ENCODE measurements around the gene EXOC2. TPM values are rescaled to one million over a fixed set of nuclear protein-coding genes. Genes with fewer than 3 reads are reported as not detected.

The EXOC2 gene
- total RNA-seq, 2 experiments from 2014 or later = 31.9 to 35.4 TPM

- H3K9me3 Mint-ChIP-seq = no peaks in the 10 kb centered on the region
- POLR2A ChIA-PET = no interaction called here
- H3K36me3 Mint-ChIP-seq = peaks cover 14% of the 10 kb centered on the region
- no peak overlapping the region for H3K4me3 Mint-ChIP-seq
- H3K27me3 Mint-ChIP-seq = no peaks in the 10 kb centered on the region
- H3K4me1 Mint-ChIP-seq = peaks cover 2% of the 10 kb centered on the region
- DNase-seq = no peak
- H3K27ac Mint-ChIP-seq = no peak overlapping the region
- ATAC-seq (ENCODE audit: low read depth) = no peak
Observed at GRCh38 chr6:530425-530824, 162.5 kb downstream of the EXOC2 start.

- H3K4me3 Mint-ChIP-seq = no peak overlapping the region
- peaks cover 16% of the 10 kb centered on the region for H3K36me3 Mint-ChIP-seq
- H3K4me1 Mint-ChIP-seq = peaks cover 6% of the 10 kb centered on the region
- POLR2A ChIA-PET = no interaction called here
- H3K27ac Mint-ChIP-seq = no peak overlapping the region
- H3K9me3 Mint-ChIP-seq = no peaks in the 10 kb centered on the region
- no peaks in the 10 kb centered on the region for H3K27me3 Mint-ChIP-seq
- DNase-seq (no peak), ATAC-seq (ENCODE audit: low read depth) (no peak)
Observed at GRCh38 chr6:528989-529388, 163.9 kb downstream of the EXOC2 start.

GRCh38 chr6:527989-528673, 164.8 kb downstream of the EXOC2 start:
- H3K4me3 Mint-ChIP-seq = no peak overlapping the region
- POLR2A ChIA-PET = no interaction called here
- H3K27ac Mint-ChIP-seq = no peak overlapping the region

GRCh38 chr6:524803-525202, 168.1 kb downstream of the EXOC2 start:
- Mint-ChIP-seq H3K27ac (no peak overlapping the region), H3K27me3 (no peaks in the 10 kb centered on the region)
- peak; percentile 66 for ATAC-seq (ENCODE audit: low read depth)

More at GRCh38 chr6:527989-528673, 164.8 kb downstream of the EXOC2 start:
- DNase-seq (no peak), ATAC-seq (ENCODE audit: low read depth) (no peak)
- Mint-ChIP-seq H3K36me3 (peaks cover 16% of the 10 kb centered on the region), H3K9me3 (no peaks in the 10 kb centered on the region), H3K27me3 (no peaks in the 10 kb centered on the region), H3K4me1 (peaks cover 6% of the 10 kb centered on the region)

GRCh38 chr6:520820-521219, 172.1 kb downstream of the EXOC2 start:
- DNase-seq (no peak), ATAC-seq (ENCODE audit: low read depth) (no peak)
- H3K27ac Mint-ChIP-seq = peak overlapping the region; percentile 54
- peaks cover 4% of the 10 kb centered on the region for H3K4me1 Mint-ChIP-seq
- peaks cover 50% of the 10 kb centered on the region for H3K36me3 Mint-ChIP-seq
- no peaks in the 10 kb centered on the region for H3K27me3 Mint-ChIP-seq
- POLR2A ChIA-PET = no interaction called here
- H3K9me3 Mint-ChIP-seq = peaks cover 14% of the 10 kb centered on the region
- no peak overlapping the region for H3K4me3 Mint-ChIP-seq

More at GRCh38 chr6:524803-525202, 168.1 kb downstream of the EXOC2 start:
- POLR2A ChIA-PET = interaction anchor here (1.1 to 1.9 kb wide), 3 partner anchors 80 to 134 kb away, joined by 5 to 10 read pairs (median 6); partner anchors contain the start of gene IRF4
- DNase-seq = no peak
- Mint-ChIP-seq H3K4me1 (peaks cover 4% of the 10 kb centered on the region), H3K4me3 (no peak overlapping the region), H3K9me3 (peaks cover 5% of the 10 kb centered on the region), H3K36me3 (peaks cover 31% of the 10 kb centered on the region)

- DNase-seq (no peak), ATAC-seq (ENCODE audit: low read depth) (no peak)
- POLR2A ChIA-PET = no interaction called here
- Mint-ChIP-seq H3K4me1 (peaks cover 17% of the 10 kb centered on the region), H3K27me3 (no peaks in the 10 kb centered on the region), H3K36me3 (peaks cover 50% of the 10 kb centered on the region), H3K27ac (no peak overlapping the region), H3K4me3 (no peak overlapping the region), H3K9me3 (peaks cover 14% of the 10 kb centered on the region)
Observed at GRCh38 chr6:518218-518617, 174.7 kb downstream of the EXOC2 start.

- no peak for DNase-seq
- Mint-ChIP-seq H3K9me3 (peaks cover 13% of the 10 kb centered on the region), H3K36me3 (peaks cover 41% of the 10 kb centered on the region), H3K27me3 (no peaks in the 10 kb centered on the region), H3K4me1 (peaks cover 22% of the 10 kb centered on the region), H3K27ac (no peak overlapping the region), H3K4me3 (no peak overlapping the region)
- POLR2A ChIA-PET = no interaction called here
- ATAC-seq (ENCODE audit: low read depth) = no peak
Observed at GRCh38 chr6:516213-516612, 176.7 kb downstream of the EXOC2 start.

GRCh38 chr6:515267-515666, 177.7 kb downstream of the EXOC2 start:
- ATAC-seq (ENCODE audit: low read depth) (no peak), DNase-seq (no peak)
- peaks cover 31% of the 10 kb centered on the region for H3K4me1 Mint-ChIP-seq
- peaks cover 38% of the 10 kb centered on the region for H3K36me3 Mint-ChIP-seq
- H3K27ac Mint-ChIP-seq = peak overlapping the region; percentile 40
- H3K9me3 Mint-ChIP-seq = peaks cover 9% of the 10 kb centered on the region
- POLR2A ChIA-PET = interaction anchor here (2.5 kb wide), 1 partner anchor 123 kb away, joined by 11 read pairs; the partner anchor contains the start of gene IRF4
- no peaks in the 10 kb centered on the region for H3K27me3 Mint-ChIP-seq
- H3K4me3 Mint-ChIP-seq = no peak overlapping the region

GRCh38 chr6:514396-514978, 178.5 kb downstream of the EXOC2 start:
- Mint-ChIP-seq H3K27ac (peak overlapping the region; percentile 76), H3K4me3 (peak overlapping the region; percentile 18), H3K27me3 (no peaks in the 10 kb centered on the region), H3K9me3 (peaks cover 9% of the 10 kb centered on the region), H3K36me3 (peaks cover 38% of the 10 kb centered on the region), H3K4me1 (peaks cover 38% of the 10 kb centered on the region)
- POLR2A ChIA-PET = interaction anchor here (2.5 kb wide), 1 partner anchor 122 kb away, joined by 11 read pairs; the partner anchor contains the start of gene IRF4
- DNase-seq = no peak
- ATAC-seq (ENCODE audit: low read depth) = no peak

- Mint-ChIP-seq H3K9me3 (peaks cover 9% of the 10 kb centered on the region), H3K4me3 (peak overlapping the region; percentile 18), H3K27ac (peak overlapping the region; percentile 76), H3K4me1 (peaks cover 44% of the 10 kb centered on the region), H3K36me3 (peaks cover 38% of the 10 kb centered on the region), H3K27me3 (no peaks in the 10 kb centered on the region)
- ATAC-seq (ENCODE audit: low read depth) (no peak), DNase-seq (no peak)
- POLR2A ChIA-PET = interaction anchor here (2.5 kb wide), 1 partner anchor 122 kb away, joined by 11 read pairs; the partner anchor contains the start of gene IRF4
Observed at GRCh38 chr6:513961-514360, 179.0 kb downstream of the EXOC2 start.

- H3K27ac Mint-ChIP-seq = no peak overlapping the region
- peaks cover 52% of the 10 kb centered on the region for H3K4me1 Mint-ChIP-seq
- H3K9me3 Mint-ChIP-seq = peaks cover 6% of the 10 kb centered on the region
- DNase-seq (no peak), ATAC-seq (ENCODE audit: low read depth) (no peak)
- no peak overlapping the region for H3K4me3 Mint-ChIP-seq
- POLR2A ChIA-PET = interaction anchor here (2.5 kb wide), 1 partner anchor 121 kb away, joined by 11 read pairs; the partner anchor contains the start of gene IRF4
- H3K27me3 Mint-ChIP-seq = no peaks in the 10 kb centered on the region
- H3K36me3 Mint-ChIP-seq = peaks cover 33% of the 10 kb centered on the region
Observed at GRCh38 chr6:513058-513457, 179.9 kb downstream of the EXOC2 start.

GRCh38 chr6:511488-512137, 181.3 kb downstream of the EXOC2 start:
- no peak overlapping the region for H3K4me3 Mint-ChIP-seq
- DNase-seq (no peak), ATAC-seq (ENCODE audit: low read depth) (no peak)
- no peaks in the 10 kb centered on the region for H3K27me3 Mint-ChIP-seq
- H3K9me3 Mint-ChIP-seq = no peaks in the 10 kb centered on the region
- peak overlapping the region; percentile 66 for H3K27ac Mint-ChIP-seq
- H3K36me3 Mint-ChIP-seq = peaks cover 23% of the 10 kb centered on the region
- H3K4me1 Mint-ChIP-seq = peaks cover 61% of the 10 kb centered on the region
- POLR2A ChIA-PET = interaction anchor here (0.6 to 1.3 kb wide), 3 partner anchors 18 to 42 kb away, joined by 3 read pairs; no protein-coding TSS in a partner anchor

GRCh38 chr6:509676-510075, 183.3 kb downstream of the EXOC2 start:
- Mint-ChIP-seq H3K9me3 (no peaks in the 10 kb centered on the region), H3K27ac (peak overlapping the region; percentile 67), H3K4me3 (peak overlapping the region; percentile 71), H3K4me1 (peaks cover 70% of the 10 kb centered on the region), H3K27me3 (no peaks in the 10 kb centered on the region), H3K36me3 (peaks cover 21% of the 10 kb centered on the region)
- POLR2A ChIA-PET = interaction anchor here (1.6 kb wide), 1 partner anchor 78 kb away, joined by 3 read pairs; no protein-coding TSS in a partner anchor
- DNase-seq = no peak
- peak; percentile 63 for ATAC-seq (ENCODE audit: low read depth)
